K562 (cell line): ENCODE results near the gene IGF2BP1. TPM values are rescaled to one million over a fixed set of nuclear protein-coding genes. Genes with fewer than 3 reads are reported as not detected.

Experiments
- ATAC-seq: fragments of 200-7000 bp; cut with Tn5 transposase; 3 replicates; pipeline ENCODE4 v1.9.1; 2020; ENCODE audit warnings: moderate library complexity
- BruUV-seq: library from RNA; stranded (reverse); fragments of 400-500 nt; replicated peaks from 2 replicates; lab custom pipeline; 2021; lab: Mats Ljungman, UMichigan
- CTCF ChIA-PET: fragments of 300-600 bp; formaldehyde crosslinking; extraction: SDS; loops from one replicate; lab custom pipeline; 2021; ENCODE audit warnings: low intra/inter-chr PET ratio; lab: Yijun Ruan, JAX
- POLR2A ChIA-PET: fragments of 300-600, 350-650 bp; sonication (Branson Sonifier 250); formaldehyde crosslinking; extraction: SDS; loops from one replicate; lab custom pipeline; 2021; ENCODE audit warnings: antibody characterized with exemption, inconsistent platforms; lab: Yijun Ruan, JAX
- DNase-seq, 4 experiments: peaks; one replicate each; pipeline versions ENCODE4 v3.0.0 to v3.0.0-alpha.2; 2011 to 2018; ENCODE audit warnings: low spot score in 3 of 4, mixed read lengths in 3 of 4; ENCODE audit errors: extremely low read depth in 1 of 4
- FAIRE-seq: peaks from 2 replicates; lab custom pipeline; 2011; peaks lifted over from hg19 to GRCh38; lab: Jason Lieb, UNC
- H2AFZ ChIP-seq: 2 replicates; pipeline ENCODE4 v1.6.0; 2011; ENCODE audit warnings: low read depth, low read length, control low read depth, inconsistent platforms
- H3K27ac ChIP-seq: fragments of 200-600 bp; 3 replicates; pipeline ENCODE4 v1.8.0; 2011; ENCODE audit warnings: low read depth, mild to moderate bottlenecking, control low read depth, inconsistent platforms, low read length, moderate library complexity, mixed read lengths; ENCODE audit errors: extremely low read depth
- H3K27me3 ChIP-seq, 2 experiments: fragments of 300-600 bp in 1 of 2; 2 replicates in 1 of 2; 3 replicates in 1 of 2; pipeline versions ENCODE4 v1.6.0 to v1.8.0; 2011; ENCODE audit warnings: inconsistent platforms in 2 of 2, low read length in 2 of 2, mild to moderate bottlenecking in 1 of 2, mixed read lengths in 1 of 2, moderate library complexity in 1 of 2; ENCODE audit not compliant: control insufficient read depth in 2 of 2, insufficient read depth in 2 of 2
- H3K36me3 ChIP-seq: fragments of 300-600 bp; 3 replicates; pipeline ENCODE4 v1.8.0; 2011; ENCODE audit warnings: mild to moderate bottlenecking, low read length, inconsistent platforms; ENCODE audit not compliant: control insufficient read depth, insufficient read depth
- H3K4me1 ChIP-seq, 2 experiments: fragments of 200-600 bp in 1 of 2; replicated peaks in 1 of 2; 2 replicates in 1 of 2; 3 replicates in 1 of 2; pipeline versions ENCODE4 v1.5.1 to v1.8.0; 2011; ENCODE audit warnings: inconsistent platforms in 2 of 2, low read length in 2 of 2, mild to moderate bottlenecking in 1 of 2, mixed read lengths in 1 of 2, moderate library complexity in 1 of 2; ENCODE audit not compliant: control insufficient read depth in 2 of 2, insufficient read depth in 2 of 2
- H3K4me2 ChIP-seq: 2 replicates; pipeline ENCODE4 v1.6.1; 2011; ENCODE audit warnings: low read length, control low read depth, inconsistent platforms, mixed read lengths; ENCODE audit not compliant: insufficient read depth
- H3K4me3 ChIP-seq: fragments of 200-600 bp; sonication (generic), shearing (Covaris generic); 2 replicates; pipeline ENCODE4 v1.5.1; 2016; ENCODE audit warnings: control low read depth, inconsistent platforms
- H3K79me2 ChIP-seq: fragments of 200-600 bp; 3 replicates; pipeline ENCODE4 v1.8.0; 2011; ENCODE audit warnings: low read length, inconsistent platforms; ENCODE audit not compliant: control insufficient read depth, insufficient read depth
- H3K9ac ChIP-seq, 2 experiments: 2 replicates each; pipeline versions ENCODE4 v1.6.0 to v1.6.1; 2011; ENCODE audit warnings: low read depth in 2 of 2, low read length in 2 of 2, control low read depth in 1 of 2, inconsistent platforms in 1 of 2, mild to moderate bottlenecking in 1 of 2, mixed read lengths in 1 of 2; ENCODE audit not compliant: insufficient read depth in 1 of 2
- H3K9me1 ChIP-seq: one replicate; pipeline ENCODE4 v1.6.0; 2011; ENCODE audit warnings: inconsistent platforms, mild to moderate bottlenecking, low read length, moderate library complexity; ENCODE audit not compliant: control insufficient read depth, insufficient read depth
- H3K9me3 ChIP-seq: replicated peaks from 2 replicates; pipeline ENCODE4 v1.5.1; 2011; ENCODE audit warnings: low read depth, low read length, inconsistent platforms; ENCODE audit not compliant: control insufficient read depth, insufficient read depth
- H4K20me1 ChIP-seq: replicated peaks from 2 replicates; pipeline ENCODE4 v1.6.1; 2011; ENCODE audit warnings: low read length, inconsistent platforms, mixed read lengths; ENCODE audit not compliant: control insufficient read depth, insufficient read depth
- ARID2 ChIP-seq: fragments of 450-650 bp; IDR thresholded peaks from 2 replicates; pipeline ENCODE4 v1.6.1; 2017; ENCODE audit warnings: antibody characterized with exemption, mild to moderate bottlenecking
- CBX3 ChIP-seq, 2 experiments: IDR thresholded peaks; 1 replicate in 1 of 2; 2 replicates in 1 of 2; pipeline ENCODE4 v1.6.1; 2012; ENCODE audit warnings: inconsistent platforms in 2 of 2, low read length in 2 of 2, borderline replicate concordance in 1 of 2, control low read depth in 1 of 2
- KDM2B ChIP-seq: fragments of 250-450 bp; sonication (Bioruptor Pico); IDR thresholded peaks from 2 replicates; pipeline ENCODE4 v1.8.0; 2021; ENCODE audit warnings: mild to moderate bottlenecking, moderate library complexity
- LCOR ChIP-seq: sonication (generic); formaldehyde crosslinking; IDR thresholded peaks from 2 replicates; pipeline ENCODE4 v1.8.0; 2022; ENCODE audit warnings: mild to moderate bottlenecking, missing genetic modification reagents
- MYNN ChIP-seq, 2 experiments: sonication (generic); formaldehyde crosslinking in 1 of 2; IDR thresholded peaks; 2 replicates each; pipeline versions ENCODE4 v1.5.0 to v1.6.1; 2016 to 2020; ENCODE audit warnings: antibody characterized with exemption in 1 of 2, missing genetic modification reagents in 1 of 2
- POLR2A ChIP-seq: fragments of 450-650 bp; conservative IDR thresholded peaks from 2 replicates; pipeline ENCODE4 v1.6.1; 2016
- ZEB2 ChIP-seq: fragments of 450-650 bp; IDR thresholded peaks from 2 replicates; pipeline ENCODE4 v1.6.1; 2016
- ZNF133 ChIP-seq: fragments of 250-450 bp; sonication (Bioruptor Pico); IDR thresholded peaks from 2 replicates; pipeline ENCODE4 v1.4.0; 2020; ENCODE audit warnings: mild to moderate bottlenecking
- WGBS: fragments of 100-300 bp; shearing (Covaris generic); methylation state at CpG from one replicate; pipeline ENCODE4 v1.1.6; 2016; ENCODE audit warnings: low coverage, mixed read lengths; ENCODE audit not compliant: insufficient coverage; ENCODE audit errors: missing lambda C conversion rate; 5-methylcytosine and 5-hydroxymethylcytosine counted together
- in situ Hi-C: fragments of 300-500 bp; cut with MboI; formaldehyde crosslinking; loops from 4 replicates; pipeline ENCODE4 v1.15.0; 2018; ENCODE audit warnings: inconsistent platforms, mixed read lengths
- intact Hi-C: fragments of 100-400 bp; cut with micrococcal nuclease; formaldehyde crosslinking; loops from 2 replicates; pipeline ENCODE4 v1.14.2; 2022
- polyA plus RNA-seq, 8 experiments: library from polyadenylated mRNA; depleted of rRNA in 4 of 8; stranded (reverse) in 5 of 8; unstranded in 3 of 8; fragments of >200 nt; fragmentation: Nextera tagmentation in 2 of 8; fragmentation: Illumina TruSeq in 1 of 8; extraction: Ambion mirVana in 2 of 8; extraction: Trizol in 1 of 8; gene quantifications; 2 replicates each; pipeline versions ENCODE4 v1.2.1 to v1.2.3, GENCODE V29; 2011 to 2014; ENCODE audit warnings: inconsistent platforms in 1 of 8, missing spikeins in 1 of 8
- total RNA-seq, 7 experiments: library from RNA; depleted of rRNA in 6 of 7; stranded (reverse); fragments of >200 nt in 6 of 7; fragmentation: Illumina TruSeq in 2 of 7; extraction: Trizol in 2 of 7; gene quantifications; 2 replicates each; pipeline versions ENCODE4 v1.2.1 to v1.2.3, GENCODE V29; 2011 to 2021; ENCODE audit warnings: low replicate concordance in 1 of 7
- TF ChIP-seq, protein P1 (sequence below), 2 experiments: fragments of 450-650 bp; conservative IDR thresholded peaks; 2 replicates each; pipeline ENCODE4 v1.6.1; 2017; ENCODE audit warnings: mild to moderate bottlenecking in 2 of 2, moderate library complexity in 2 of 2
- TF ChIP-seq, protein P2 (sequence below): sonication (generic); formaldehyde crosslinking; IDR thresholded peaks from 2 replicates; pipeline ENCODE4 v1.8.1; 2022; ENCODE audit warnings: missing genetic modification reagents

The IGF2BP1 gene
- total and polyA plus RNA-seq, 9 of the 15 experiments (the other 6 are each of a cell fraction or from before 2014, with no cell fraction given) = 13.0 to 318 (median 53.6) TPM

DNA sequence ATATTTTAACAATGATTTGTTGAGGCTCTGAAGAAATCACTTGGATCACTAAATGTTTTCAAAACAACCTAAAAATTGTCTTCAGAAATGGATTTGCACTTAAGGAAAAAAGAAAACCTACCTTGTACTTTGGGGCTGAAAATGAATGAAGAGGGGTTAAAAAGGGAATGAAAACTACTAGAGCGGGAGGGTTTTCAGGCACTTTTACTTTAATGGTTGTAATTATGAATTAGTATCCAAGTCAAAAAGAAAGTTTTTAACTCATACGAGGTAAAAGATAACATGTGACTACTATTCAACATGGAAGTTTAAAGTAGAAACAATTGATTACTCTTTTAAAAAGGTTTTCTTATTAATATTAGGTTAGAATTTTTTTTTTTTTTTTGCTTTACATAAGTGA, 5.1 kb downstream of the IGF2BP1 start:
- intact Hi-C loops = no loop called here
- no peak for TF ChIP-seq ARID2
- TF ChIP-seq, protein P1, sequence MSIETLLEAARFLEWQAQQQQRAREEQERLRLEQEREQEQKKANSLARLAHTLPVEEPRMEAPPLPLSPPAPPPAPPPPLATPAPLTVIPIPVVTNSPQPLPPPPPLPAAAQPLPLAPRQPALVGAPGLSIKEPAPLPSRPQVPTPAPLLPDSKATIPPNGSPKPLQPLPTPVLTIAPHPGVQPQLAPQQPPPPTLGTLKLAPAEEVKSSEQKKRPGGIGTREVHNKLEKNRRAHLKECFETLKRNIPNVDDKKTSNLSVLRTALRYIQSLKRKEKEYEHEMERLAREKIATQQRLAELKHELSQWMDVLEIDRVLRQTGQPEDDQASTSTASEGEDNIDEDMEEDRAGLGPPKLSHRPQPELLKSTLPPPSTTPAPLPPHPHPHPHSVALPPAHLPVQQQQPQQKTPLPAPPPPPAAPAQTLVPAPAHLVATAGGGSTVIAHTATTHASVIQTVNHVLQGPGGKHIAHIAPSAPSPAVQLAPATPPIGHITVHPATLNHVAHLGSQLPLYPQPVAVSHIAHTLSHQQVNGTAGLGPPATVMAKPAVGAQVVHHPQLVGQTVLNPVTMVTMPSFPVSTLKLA (conservative IDR thresholded peaks at IDR 0.05) = 0 out of 4 replicates have a peak, but pooled peaks of 1 of the 2 experiments have one; percentile 7
- peaks cover 63% of the 10 kb centered on the region for H3K36me3 ChIP-seq
- in situ Hi-C loops = no loop called here
- FAIRE-seq (no peak), DNase-seq (no peak), ATAC-seq (no peak)
- no peaks in the 10 kb centered on the region for H4K20me1 ChIP-seq
- no peaks in the 10 kb centered on the region for H3K9me3 ChIP-seq
- H3K27me3 ChIP-seq = no peaks in the 10 kb centered on the region
- H3K9ac ChIP-seq = peak overlapping the region in 1 of 2 experiments; percentile 97; a peak in 2 of 4 replicates
- peak overlapping the region; percentile 97; the same call in 2 of the 3 replicates for H3K27ac ChIP-seq
- no peak overlapping the region for H3K4me2 ChIP-seq
- BruUV-seq = no TSS peak
- H2AFZ ChIP-seq = no peak overlapping the region
- peaks cover 10 to 11% of the 10 kb centered on the region in 2 experiments; a peak in 4 of 5 replicates for H3K4me1 ChIP-seq
- H3K79me2 ChIP-seq = peaks cover 100% of the 10 kb centered on the region
- peak overlapping the region; percentile 78; the same call in 1 of the 2 replicates for H3K4me3 ChIP-seq
- no peaks in the 10 kb centered on the region for H3K9me1 ChIP-seq
- WGBS = 16% methylated on average over 2 of the region's 2 CpGs
- ChIA-PET POLR2A (interaction anchor here (0.5 kb wide), 1 partner anchor 325 kb away, joined by 3 read pairs; no protein-coding TSS in a partner anchor), CTCF (interaction anchor here (0.9 kb wide), 1 partner anchor 47 kb away, joined by 3 read pairs; no protein-coding TSS in a partner anchor)

DNA sequence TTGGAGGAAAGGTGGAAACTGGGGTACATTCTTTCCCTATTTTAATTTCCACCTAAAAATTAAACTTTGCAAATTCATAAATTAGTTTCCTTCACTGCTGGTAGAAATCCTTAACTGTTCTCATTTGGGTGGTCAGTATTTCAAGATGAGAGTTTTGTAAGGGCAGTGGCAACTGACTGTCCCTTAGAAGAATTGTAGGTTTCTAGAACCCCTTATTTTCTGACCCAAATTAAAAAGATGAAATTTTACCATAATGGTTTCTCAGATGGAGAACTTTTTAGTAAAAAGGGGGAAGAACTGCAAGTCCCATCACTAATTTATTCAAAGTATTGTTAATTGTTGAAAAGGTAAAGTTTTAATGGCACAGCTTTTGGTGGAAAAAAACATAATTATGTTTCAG, 5.6 kb downstream of the IGF2BP1 start:
- H3K27ac ChIP-seq = peak overlapping the region; percentile 97; the same call in 2 of the 3 replicates
- no peak for TF ChIP-seq MYNN (IDR thresholded peaks at IDR 0.05)
- no peak for TF ChIP-seq MYNN (CRISPR knock-in tag; IDR thresholded peaks at IDR 0.05)
- no peak for TF ChIP-seq ZEB2
- no peak for TF ChIP-seq CBX3 (IDR thresholded peaks at IDR 0.05; ENCODE audit: borderline replicate concordance in 1 of 2, low read length in 2 of 2)
- TF ChIP-seq, protein P2, sequence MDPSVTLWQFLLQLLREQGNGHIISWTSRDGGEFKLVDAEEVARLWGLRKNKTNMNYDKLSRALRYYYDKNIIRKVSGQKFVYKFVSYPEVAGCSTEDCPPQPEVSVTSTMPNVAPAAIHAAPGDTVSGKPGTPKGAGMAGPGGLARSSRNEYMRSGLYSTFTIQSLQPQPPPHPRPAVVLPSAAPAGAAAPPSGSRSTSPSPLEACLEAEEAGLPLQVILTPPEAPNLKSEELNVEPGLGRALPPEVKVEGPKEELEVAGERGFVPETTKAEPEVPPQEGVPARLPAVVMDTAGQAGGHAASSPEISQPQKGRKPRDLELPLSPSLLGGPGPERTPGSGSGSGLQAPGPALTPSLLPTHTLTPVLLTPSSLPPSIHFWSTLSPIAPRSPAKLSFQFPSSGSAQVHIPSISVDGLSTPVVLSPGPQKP (CRISPR knock-in tag) = no peak
- no peak for TF ChIP-seq POLR2A
- TF ChIP-seq KDM2B = no peak
- TF ChIP-seq ZNF133 (CRISPR knock-in tag) = no peak
- TF ChIP-seq LCOR (CRISPR knock-in tag) = no peak
- ChIA-PET POLR2A (interaction anchor here (0.5 to 1.1 kb wide), 3 partner anchors 12 to 326 kb away, joined by 3 to 5 read pairs (median 3); partner anchors contain the start of gene SNF8), CTCF (interaction anchor here (0.9 kb wide), 1 partner anchor 48 kb away, joined by 3 read pairs; no protein-coding TSS in a partner anchor)
- H3K27me3 ChIP-seq = no peaks in the 10 kb centered on the region
- peak overlapping the region in 1 of 2 experiments; percentile 97; a peak in 2 of 4 replicates for H3K9ac ChIP-seq
- intact Hi-C loops = no loop called here
- peak overlapping the region; percentile 36 for H3K4me3 ChIP-seq
- FAIRE-seq (no peak), ATAC-seq (no peak), DNase-seq (no peak)
- peaks cover 100% of the 10 kb centered on the region for H3K79me2 ChIP-seq
- H4K20me1 ChIP-seq = no peaks in the 10 kb centered on the region
- H3K9me1 ChIP-seq = no peaks in the 10 kb centered on the region
- no peak overlapping the region for H2AFZ ChIP-seq
- in situ Hi-C loops = no loop called here
- no peak overlapping the region for H3K4me2 ChIP-seq
- H3K4me1 ChIP-seq = peaks cover 7 to 11% of the 10 kb centered on the region in 2 experiments; a peak in 4 of 5 replicates
- no peaks in the 10 kb centered on the region for H3K9me3 ChIP-seq
- no TSS peak for BruUV-seq
- peaks cover 67% of the 10 kb centered on the region for H3K36me3 ChIP-seq
